Measurements from ENCODE around the gene CNRIP1.
A peak's percentile ranks its signal among the peaks of the same experiment; 100 is the strongest.
"Not testable (repeated sequence)": the region's sequence is repeated elsewhere in the genome, so short reads cannot be mapped to it uniquely, and the experiment has no call there.

The CNRIP1 gene, protein sequence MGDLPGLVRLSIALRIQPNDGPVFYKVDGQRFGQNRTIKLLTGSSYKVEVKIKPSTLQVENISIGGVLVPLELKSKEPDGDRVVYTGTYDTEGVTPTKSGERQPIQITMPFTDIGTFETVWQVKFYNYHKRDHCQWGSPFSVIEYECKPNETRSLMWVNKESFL

GRCh38 chr2:68319398-68320117, at the start of gene CNRIP1:
TSS of gene CNRIP1 (minus strand) at chr2:68319949. CDS start at chr2:68319400, 549 bp downstream.
- peak; percentile 35 to 91 (median 75) for DNase-seq

- no peak for DNase-seq
These were observed 49.6 kb upstream of the CNRIP1 start for GRCh38 chr2:68369337-68369734.

DNA sequence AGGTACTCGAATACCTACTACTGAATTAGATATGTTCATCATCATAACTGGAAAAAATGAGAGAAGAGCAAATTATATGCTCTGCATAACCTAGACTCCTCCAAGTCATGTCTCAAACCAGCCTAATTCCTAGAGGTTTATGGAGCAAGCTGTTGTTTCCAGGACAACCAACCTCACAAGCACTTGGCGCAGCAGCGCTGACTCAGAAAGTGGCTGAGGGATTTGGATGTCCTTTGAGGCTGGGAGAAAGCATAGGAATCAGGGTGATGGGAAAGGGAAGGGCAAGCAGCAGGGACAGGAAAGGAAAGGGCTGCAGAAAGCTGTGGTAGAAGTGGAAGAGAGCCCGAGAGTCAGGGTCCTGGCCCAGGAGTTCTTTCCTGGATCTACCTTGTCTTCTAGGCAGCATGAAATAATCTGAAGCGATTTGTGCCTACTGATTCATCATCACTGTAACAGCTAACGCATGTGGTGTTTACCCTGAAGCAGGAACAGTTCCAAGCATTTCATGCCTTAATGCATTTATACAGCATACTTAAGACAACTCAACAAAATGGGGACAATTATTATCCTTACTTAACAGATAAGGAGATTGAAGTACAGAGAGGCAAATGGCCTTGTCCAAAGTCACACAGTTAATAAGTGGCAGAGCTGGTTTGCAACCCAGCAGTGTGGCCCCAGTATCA, 49.0 kb upstream of the CNRIP1 start:
- DNase-seq: peak in 5 of 14 donors; percentile 9 to 50 (median 16)

- no peak for DNase-seq
These were observed 48.4 kb upstream of the CNRIP1 start for GRCh38 chr2:68367953-68368653.

DNA sequence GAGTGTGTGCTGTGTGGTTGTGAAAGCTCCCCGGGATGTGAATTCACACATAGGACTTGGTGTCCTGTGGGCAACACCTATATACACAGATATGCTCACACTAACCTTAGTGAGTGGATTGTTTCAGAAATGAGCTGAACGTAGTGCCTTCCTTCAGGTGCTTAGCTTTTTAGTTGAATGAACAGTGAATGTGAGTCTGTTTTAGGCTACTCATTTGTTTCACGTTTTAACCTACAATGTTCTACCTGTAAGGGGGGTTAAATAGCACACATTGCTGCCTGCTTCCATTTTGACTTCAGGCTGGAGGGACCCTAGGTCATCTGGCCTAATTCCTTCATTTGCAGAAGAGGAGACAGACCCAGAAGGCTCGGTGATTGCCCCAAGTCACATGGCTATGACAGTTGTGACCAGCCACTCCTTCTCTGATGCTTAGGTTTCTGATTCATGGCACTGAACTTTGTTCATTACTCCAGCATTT, 46.4 kb upstream of the CNRIP1 start:
- DNase-seq: peak in 1 of 14 donors; percentile 25

GRCh38 chr2:68365087-68365486, 45.3 kb upstream of the CNRIP1 start, which contains the start of gene PLEK:
TSS of gene PLEK (plus strand) at chr2:68365282. CDS start at chr2:68365352, 70 bp downstream.
- peak in 8 of 14 donors; percentile 19 to 55 (median 36) for DNase-seq

GRCh38 chr2:68363721-68364120, 44.0 kb upstream of the CNRIP1 start:
- no peak for DNase-seq

DNA sequence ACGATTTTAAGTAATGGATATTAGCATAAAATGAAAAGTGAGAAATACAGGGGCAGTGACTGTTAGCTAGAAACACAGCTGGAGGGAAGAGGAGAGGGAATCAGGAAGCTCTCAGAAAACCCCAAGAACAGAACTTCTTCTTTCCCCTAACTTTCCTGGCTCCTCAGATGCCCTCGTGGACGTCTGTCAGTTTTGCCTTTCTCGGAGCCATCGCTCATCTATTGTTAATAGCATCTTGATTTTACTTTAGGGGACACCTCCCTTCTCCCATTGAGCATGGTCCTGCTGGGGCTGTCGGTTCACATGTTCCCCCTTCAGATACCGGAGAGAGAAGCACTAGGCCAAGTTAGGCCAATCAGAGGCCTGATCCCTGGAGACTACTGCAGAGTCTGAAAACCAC, 43.0 kb upstream of the CNRIP1 start:
- DNase-seq: no peak

- DNase-seq: peak in 8 of 14 donors; percentile 7 to 60 (median 20)
These were observed 42.3 kb upstream of the CNRIP1 start for GRCh38 chr2:68362069-68362468.

- DNase-seq: no peak
These were observed 40.1 kb upstream of the CNRIP1 start for GRCh38 chr2:68359889-68360288.

DNA sequence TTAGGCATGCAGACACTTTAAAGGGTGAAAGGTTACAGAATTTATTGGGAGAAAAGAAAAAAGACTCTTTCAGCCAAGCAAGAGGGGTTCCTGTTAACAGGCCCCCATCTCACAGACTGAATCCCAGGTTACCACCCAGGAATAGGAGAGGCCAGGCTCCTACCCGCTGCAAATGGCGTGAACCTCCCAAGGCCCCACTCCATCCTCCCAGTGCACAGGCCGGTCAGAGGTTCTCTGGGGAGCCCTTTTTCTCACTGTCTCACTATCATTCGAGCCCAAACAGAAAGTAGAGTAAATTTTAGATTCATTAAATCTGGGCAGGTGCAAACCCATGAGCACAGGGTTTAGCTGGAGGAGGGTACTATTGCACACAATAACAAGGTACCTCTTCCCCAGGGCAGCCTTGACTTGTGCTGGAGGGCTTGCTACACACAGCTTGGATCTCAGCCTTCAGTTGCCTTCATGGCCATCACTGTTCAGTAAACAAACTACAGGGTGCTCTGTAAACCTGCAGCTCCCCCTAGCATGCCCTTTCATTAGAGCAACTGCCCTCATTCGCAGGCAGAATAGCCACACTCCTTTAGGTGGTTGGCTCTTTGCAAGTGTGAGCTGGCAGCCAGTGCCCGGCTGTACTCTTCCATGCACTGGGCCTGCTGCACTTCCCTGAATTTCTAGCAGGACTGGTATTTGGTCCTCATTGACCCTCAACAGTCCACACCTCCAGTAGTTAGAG, 38.0 kb upstream of the CNRIP1 start:
- peak in 7 of 14 donors; percentile 14 to 26 (median 21) for DNase-seq

GRCh38 chr2:68356599-68357239, 37.0 kb upstream of the CNRIP1 start:
- DNase-seq: no peak

DNA sequence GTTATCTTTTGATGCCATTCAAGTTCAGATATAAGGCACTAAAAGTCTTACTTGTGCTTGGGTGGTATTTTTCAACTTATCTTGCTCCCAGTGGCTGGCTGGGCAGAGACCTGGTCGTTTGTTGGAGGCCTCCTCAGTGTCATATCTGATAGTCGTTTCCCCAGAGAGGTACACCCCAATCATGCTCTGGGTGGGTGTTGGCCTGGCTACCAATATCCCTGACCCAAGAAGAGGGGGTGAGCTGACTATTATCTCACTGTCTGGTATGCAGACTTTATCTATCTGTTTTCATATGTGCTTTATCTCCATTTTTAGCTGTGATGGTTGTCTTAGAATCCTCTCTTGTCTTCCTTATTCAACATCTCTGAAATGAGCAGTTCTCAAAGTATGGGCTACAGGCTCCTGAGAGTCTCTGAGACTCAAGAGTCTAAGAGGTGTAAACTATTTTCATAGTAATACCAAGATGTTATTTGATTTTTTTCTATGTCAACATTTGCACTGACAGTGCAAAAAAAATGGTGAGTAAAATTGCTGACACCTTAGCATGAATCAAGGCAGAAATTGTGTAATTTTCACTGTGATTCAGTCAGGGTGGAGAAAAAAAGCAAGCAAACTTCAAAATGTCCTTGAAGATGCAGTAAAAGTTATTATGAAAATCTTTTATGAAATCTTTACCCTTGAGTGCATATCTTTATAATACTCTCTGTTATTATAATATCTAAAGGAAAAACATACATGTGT, 33.1 kb upstream of the CNRIP1 start:
- no peak for DNase-seq

DNA sequence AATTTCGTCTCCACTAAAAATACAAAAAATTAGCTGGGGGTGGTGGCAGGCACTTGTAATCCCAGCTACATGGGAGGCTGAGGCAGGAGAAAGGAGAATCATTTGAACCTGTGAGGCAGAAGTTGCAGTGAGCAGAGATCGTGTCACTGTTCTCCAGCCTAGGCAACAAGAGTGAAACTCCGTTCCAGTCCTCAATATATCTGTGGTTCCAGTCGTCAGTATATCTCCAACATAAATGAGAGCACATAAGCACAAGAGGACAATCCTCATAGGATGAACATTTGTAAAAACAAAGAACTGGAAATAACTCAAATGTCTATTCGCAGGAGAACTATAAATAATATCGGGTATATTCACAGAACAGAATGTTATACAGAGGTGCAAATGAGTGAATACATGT, 32.2 kb upstream of the CNRIP1 start:
- no peak for DNase-seq

GRCh38 chr2:68349091-68349490, 29.3 kb upstream of the CNRIP1 start:
- not testable (repeated sequence) for DNase-seq

DNA sequence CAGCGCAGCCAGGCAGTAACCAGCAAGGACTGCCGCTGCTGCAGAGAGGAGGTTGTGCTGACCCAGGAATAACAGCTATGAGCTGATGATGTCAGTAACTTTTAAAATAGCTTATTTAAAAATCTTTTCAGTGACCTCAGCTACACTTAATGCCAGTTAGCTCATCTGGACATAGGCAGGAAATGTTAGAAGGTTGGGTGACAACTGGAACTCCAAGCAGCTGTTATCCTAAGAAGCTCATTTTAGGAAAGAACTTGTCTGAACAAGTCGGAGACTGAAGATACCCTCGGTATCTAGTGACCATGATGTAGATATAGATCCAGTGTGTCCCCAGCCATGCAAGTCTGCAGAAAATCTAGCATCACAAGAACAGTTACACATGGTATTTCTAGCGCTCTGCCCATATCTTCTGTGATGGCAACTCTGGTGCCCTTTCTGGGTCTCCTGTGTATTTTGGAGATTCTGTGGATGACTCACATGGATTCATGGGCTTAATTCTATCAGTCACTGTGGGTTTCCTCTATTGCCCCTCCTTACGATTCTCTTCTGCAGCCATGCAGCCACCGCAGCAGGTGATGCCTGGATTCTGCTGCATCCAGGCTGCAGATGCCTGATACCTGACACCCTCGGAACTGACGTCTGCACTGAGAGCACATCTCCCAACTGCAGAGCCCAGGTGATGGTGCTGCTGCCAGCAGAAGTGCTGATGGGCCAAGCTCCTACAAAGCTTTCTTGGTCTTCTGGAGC, 25.6 kb upstream of the CNRIP1 start:
- no peak for DNase-seq

DNA sequence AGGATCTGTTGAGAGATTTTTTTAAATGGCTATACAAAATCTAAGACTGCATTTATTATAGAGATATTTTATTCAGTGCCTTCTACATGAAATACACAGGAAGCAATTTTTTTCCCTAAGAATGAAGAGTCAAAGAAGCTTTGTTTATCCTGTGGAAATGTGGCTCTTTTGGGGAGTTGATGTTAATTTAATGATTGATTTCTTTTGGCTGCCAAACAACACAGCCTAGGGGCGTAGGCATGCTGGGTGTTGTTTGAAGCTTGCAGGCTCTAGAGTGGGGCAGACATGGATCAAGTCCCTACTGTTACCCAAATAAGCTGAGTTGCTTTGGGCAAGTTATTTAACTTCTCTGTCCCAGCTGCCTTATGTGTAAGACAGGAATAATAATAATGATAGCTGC, 24.3 kb upstream of the CNRIP1 start:
- DNase-seq: no peak

DNA sequence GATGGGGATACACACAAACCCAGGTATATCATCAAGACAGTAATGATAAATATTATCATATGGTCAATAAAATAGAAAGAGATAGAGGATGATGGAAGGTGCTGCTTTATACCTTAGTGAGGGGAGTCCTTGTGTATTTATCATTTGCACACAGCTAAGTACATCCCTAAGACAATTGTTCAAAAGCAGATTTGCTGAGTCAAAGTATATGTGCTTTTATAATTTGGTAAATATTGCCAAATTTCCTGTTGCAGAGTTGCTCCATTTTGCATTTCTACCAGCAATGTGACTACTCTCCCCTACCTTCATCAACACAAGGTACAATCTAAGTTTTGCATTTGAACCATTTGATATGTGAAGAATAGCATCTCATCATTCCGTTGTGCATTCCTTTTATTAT, 22.7 kb upstream of the CNRIP1 start:
- DNase-seq: no peak

GRCh38 chr2:68341583-68341982, 21.8 kb upstream of the CNRIP1 start:
- DNase-seq: no peak

DNA sequence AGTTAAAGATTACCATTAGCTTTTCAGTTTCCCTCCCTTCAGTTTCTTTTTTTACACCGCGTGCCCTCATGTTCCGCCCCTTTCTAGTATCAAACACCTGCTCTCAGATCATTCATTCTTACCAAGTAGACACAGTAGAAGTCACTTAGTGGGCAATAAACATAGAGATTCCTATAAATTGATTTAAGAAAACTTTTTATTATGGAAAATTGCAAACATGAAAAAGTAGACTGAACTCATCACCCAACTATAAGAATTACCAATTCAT, 21.2 kb upstream of the CNRIP1 start:
- no peak for DNase-seq
